GM10847 (cell line): Measurements from ENCODE around the gene BMP6.

Experiments
- POLR2A ChIP-seq: IDR thresholded peaks from 2 replicates; pipeline ENCODE4 v1.6.1; 2011; ENCODE audit not compliant: insufficient read length; ENCODE audit errors: extremely low read depth

The BMP6 gene

GRCh38 chr6:7893342-7893741 lies 167.4 kb downstream of the BMP6 start:
- TF ChIP-seq POLR2A, result peak; percentile 4

- TF ChIP-seq POLR2A, result no peak
Measured at GRCh38 chr6:7894262-7895124, 168.6 kb downstream of the BMP6 start.

GRCh38 chr6:7895125-7895423 lies 169.2 kb downstream of the BMP6 start:
- TF ChIP-seq POLR2A, result no peak

- no peak for TF ChIP-seq POLR2A
Measured at GRCh38 chr6:7896465-7896987, 170.6 kb downstream of the BMP6 start.

GRCh38 chr6:7897461-7898192 lies 171.7 kb downstream of the BMP6 start:
- no peak for TF ChIP-seq POLR2A

GRCh38 chr6:7899101-7899888 lies 173.4 kb downstream of the BMP6 start:
- TF ChIP-seq POLR2A, result no peak

GRCh38 chr6:7899889-7900213 lies 174.0 kb downstream of the BMP6 start:
- no peak for TF ChIP-seq POLR2A

GRCh38 chr6:7900621-7901020 lies 174.7 kb downstream of the BMP6 start:
- no peak for TF ChIP-seq POLR2A

GRCh38 chr6:7901056-7901455 lies 175.2 kb downstream of the BMP6 start:
- TF ChIP-seq POLR2A, result no peak

GRCh38 chr6:7901780-7902179 lies 175.9 kb downstream of the BMP6 start:
- TF ChIP-seq POLR2A, result no peak

- TF ChIP-seq POLR2A, result no peak
Measured at GRCh38 chr6:7902221-7902620, 176.3 kb downstream of the BMP6 start.

- no peak for TF ChIP-seq POLR2A
Measured at GRCh38 chr6:7902867-7903266, 177.0 kb downstream of the BMP6 start.

GRCh38 chr6:7903673-7904072 lies 177.8 kb downstream of the BMP6 start:
- no peak for TF ChIP-seq POLR2A

- TF ChIP-seq POLR2A, result no peak
Measured at GRCh38 chr6:7904654-7905319, 178.9 kb downstream of the BMP6 start.

- TF ChIP-seq POLR2A, result no peak
Measured at GRCh38 chr6:7905416-7905815, 179.5 kb downstream of the BMP6 start.
